ENCODE measurements around the gene ST6GALNAC3. TPM values are rescaled to one million over a fixed set of nuclear protein-coding genes. Genes with fewer than 3 reads are reported as not detected.

Gene ST6GALNAC3
- total RNA-seq, 1 donor from 2014 or later: 62.3 TPM

GRCh38 chr1:76343356-76343755, 268.8 kb downstream of the ST6GALNAC3 start:
- H3K27me3 Mint-ChIP-seq (ENCODE audit: low read depth): no peaks in the 10 kb centered on the region
- peaks cover 3% of the 10 kb centered on the region for H3K9me3 Mint-ChIP-seq
- TF ChIP-seq, protein P1, sequence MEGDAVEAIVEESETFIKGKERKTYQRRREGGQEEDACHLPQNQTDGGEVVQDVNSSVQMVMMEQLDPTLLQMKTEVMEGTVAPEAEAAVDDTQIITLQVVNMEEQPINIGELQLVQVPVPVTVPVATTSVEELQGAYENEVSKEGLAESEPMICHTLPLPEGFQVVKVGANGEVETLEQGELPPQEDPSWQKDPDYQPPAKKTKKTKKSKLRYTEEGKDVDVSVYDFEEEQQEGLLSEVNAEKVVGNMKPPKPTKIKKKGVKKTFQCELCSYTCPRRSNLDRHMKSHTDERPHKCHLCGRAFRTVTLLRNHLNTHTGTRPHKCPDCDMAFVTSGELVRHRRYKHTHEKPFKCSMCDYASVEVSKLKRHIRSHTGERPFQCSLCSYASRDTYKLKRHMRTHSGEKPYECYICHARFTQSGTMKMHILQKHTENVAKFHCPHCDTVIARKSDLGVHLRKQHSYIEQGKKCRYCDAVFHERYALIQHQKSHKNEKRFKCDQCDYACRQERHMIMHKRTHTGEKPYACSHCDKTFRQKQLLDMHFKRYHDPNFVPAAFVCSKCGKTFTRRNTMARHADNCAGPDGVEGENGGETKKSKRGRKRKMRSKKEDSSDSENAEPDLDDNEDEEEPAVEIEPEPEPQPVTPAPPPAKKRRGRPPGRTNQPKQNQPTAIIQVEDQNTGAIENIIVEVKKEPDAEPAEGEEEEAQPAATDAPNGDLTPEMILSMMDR (IDR thresholded peaks at IDR 0.05; ENCODE audit: unreplicated experiment): no peak
- H3K36me3 Mint-ChIP-seq: peaks cover 18% of the 10 kb centered on the region
- no peak overlapping the region for H3K27ac Mint-ChIP-seq
- no peaks in the 10 kb centered on the region for H3K4me1 Mint-ChIP-seq
- DNase-seq (ENCODE audit: low spot score in 2 of 2, unreplicated experiment in 2 of 2): no peak
- no peak overlapping the region for H3K4me3 Mint-ChIP-seq

DNA sequence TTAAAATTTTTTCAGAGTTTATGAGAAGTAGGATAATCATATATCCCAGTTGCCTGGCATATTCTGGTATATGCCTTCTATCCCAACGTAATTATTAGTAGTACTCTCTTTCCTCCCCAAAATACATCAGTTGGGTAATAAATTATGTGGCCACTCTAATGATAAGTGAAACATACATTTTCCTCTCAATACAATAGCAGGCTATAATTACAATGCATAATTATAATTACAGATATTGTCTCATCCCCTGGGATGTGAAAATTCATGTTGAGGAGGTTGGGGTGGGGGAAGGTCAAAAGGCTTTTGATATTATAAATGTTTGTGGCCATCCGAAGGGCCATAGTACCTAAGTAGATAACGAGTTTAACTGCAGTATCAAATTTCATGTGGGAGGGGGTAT, 277.1 kb downstream of the ST6GALNAC3 start:
- Mint-ChIP-seq H3K9me3 (no peaks in the 10 kb centered on the region), H3K27ac (no peak overlapping the region), H3K4me3 (no peak overlapping the region), H3K4me1 (peaks cover 3% of the 10 kb centered on the region), H3K36me3 (peaks cover 3% of the 10 kb centered on the region), H3K27me3 (ENCODE audit: low read depth) (no peaks in the 10 kb centered on the region)
- DNase-seq (ENCODE audit: low spot score in 2 of 2, unreplicated experiment in 2 of 2): no peak
- TF ChIP-seq, protein P1 (IDR thresholded peaks at IDR 0.05; ENCODE audit: unreplicated experiment): no peak

DNA sequence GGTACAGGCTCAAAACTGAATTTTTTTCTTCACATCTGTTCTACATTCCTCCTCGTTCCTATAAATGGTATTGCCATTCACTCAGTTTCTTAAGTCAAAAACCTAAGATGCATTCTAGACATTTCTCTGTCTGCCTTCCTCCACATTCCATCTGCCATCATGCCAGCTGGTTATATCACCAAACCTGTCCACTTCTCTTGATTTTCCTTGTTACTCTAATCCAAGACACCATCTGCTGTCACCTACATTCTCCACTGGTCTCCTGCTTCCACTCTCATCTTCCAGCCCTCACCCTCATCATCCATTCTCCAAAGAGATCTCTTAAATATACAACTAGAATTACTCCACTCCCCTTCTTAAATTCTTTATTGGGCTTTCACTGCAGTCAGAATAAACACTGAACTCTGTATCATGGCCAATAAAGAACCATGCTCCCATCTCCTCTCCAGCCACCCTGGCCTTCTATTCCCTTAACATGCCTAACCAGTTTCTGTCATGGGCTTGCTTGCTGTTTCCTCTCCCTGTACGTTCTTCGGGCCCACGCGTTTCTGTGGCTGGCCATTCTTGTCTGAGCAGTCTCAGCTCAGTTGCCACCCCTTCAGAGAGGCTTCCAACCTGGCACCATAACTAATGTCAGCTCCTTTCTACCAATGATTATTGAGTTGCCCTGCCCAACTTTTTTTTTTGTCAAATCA, 278.3 kb downstream of the ST6GALNAC3 start:
- DNase-seq (ENCODE audit: low spot score in 2 of 2, unreplicated experiment in 2 of 2): no peak
- Mint-ChIP-seq H3K36me3 (peaks cover 5% of the 10 kb centered on the region), H3K27me3 (ENCODE audit: low read depth) (no peaks in the 10 kb centered on the region), H3K4me1 (peaks cover 3% of the 10 kb centered on the region), H3K4me3 (no peak overlapping the region), H3K27ac (no peak overlapping the region), H3K9me3 (peaks cover 4% of the 10 kb centered on the region)
- TF ChIP-seq, protein P1 (IDR thresholded peaks at IDR 0.05; ENCODE audit: unreplicated experiment): no peak

DNA sequence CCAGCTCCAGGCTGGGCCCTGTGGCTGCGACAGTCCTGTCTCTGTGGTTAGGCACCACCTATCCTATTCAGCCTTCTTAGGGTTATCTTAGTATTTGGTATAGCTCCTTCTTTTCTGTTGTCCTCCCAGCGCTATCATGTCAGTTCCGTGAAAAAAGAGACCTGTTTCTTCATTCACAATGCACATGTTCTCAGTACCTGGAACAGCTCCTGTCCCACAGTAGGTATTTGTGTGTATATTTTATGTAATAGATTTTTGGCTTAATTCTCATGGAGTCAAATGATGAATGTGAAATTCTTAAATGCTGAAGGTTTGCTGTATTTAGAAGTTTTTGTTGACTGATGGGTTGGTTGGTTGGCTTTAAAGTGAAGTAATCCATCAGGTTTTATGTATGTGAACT, 279.7 kb downstream of the ST6GALNAC3 start:
- DNase-seq (ENCODE audit: low spot score in 2 of 2, unreplicated experiment in 2 of 2): no peak
- Mint-ChIP-seq H3K27me3 (ENCODE audit: low read depth) (no peaks in the 10 kb centered on the region), H3K9me3 (peaks cover 6% of the 10 kb centered on the region), H3K4me1 (peaks cover 3% of the 10 kb centered on the region), H3K27ac (no peak overlapping the region), H3K4me3 (no peak overlapping the region), H3K36me3 (peaks cover 5% of the 10 kb centered on the region)
- TF ChIP-seq, protein P1 (IDR thresholded peaks at IDR 0.05; ENCODE audit: unreplicated experiment): no peak

GRCh38 chr1:76366726-76367125, 292.2 kb downstream of the ST6GALNAC3 start:
- H3K27me3 Mint-ChIP-seq (ENCODE audit: low read depth): no peaks in the 10 kb centered on the region
- no peak overlapping the region for H3K4me3 Mint-ChIP-seq
- no peak for DNase-seq (ENCODE audit: low spot score in 2 of 2, unreplicated experiment in 2 of 2)
- H3K9me3 Mint-ChIP-seq: no peaks in the 10 kb centered on the region
- H3K36me3 Mint-ChIP-seq: no peaks in the 10 kb centered on the region
- no peak overlapping the region for H3K27ac Mint-ChIP-seq
- TF ChIP-seq, protein P1 (IDR thresholded peaks at IDR 0.05; ENCODE audit: unreplicated experiment): no peak
- H3K4me1 Mint-ChIP-seq: no peaks in the 10 kb centered on the region

All from mesothelial cell of epicardium (in vitro differentiated cells).